Stimulated activated CD8-positive, alpha-beta memory T cell treated with anti-CD3 and anti-CD28 coated beads, Interleukin-12 subunit alpha, Interleukin-12 subunit beta, amount 100 ng/mL, for 4 hours (primary cell): ENCODE results near the gene SPC25.
"Not testable (repeated sequence)": the region's sequence is repeated elsewhere in the genome, so short reads cannot be mapped to it uniquely, and the experiment has no call there.

Experiments used
- DNase-seq: peaks from one replicate; pipeline ENCODE4 v3.0.0-alpha.2; 2020; ENCODE audit warnings: low read depth

SPC25 gene

GRCh38 chr2:168901003-168901402 is 10.8 kb upstream of the SPC25 start, which contains the start of gene G6PC2:
TSS of gene G6PC2 (plus strand) at chr2:168901291. CDS start at chr2:168901332, 41 bp downstream.
- no peak for DNase-seq

DNA sequence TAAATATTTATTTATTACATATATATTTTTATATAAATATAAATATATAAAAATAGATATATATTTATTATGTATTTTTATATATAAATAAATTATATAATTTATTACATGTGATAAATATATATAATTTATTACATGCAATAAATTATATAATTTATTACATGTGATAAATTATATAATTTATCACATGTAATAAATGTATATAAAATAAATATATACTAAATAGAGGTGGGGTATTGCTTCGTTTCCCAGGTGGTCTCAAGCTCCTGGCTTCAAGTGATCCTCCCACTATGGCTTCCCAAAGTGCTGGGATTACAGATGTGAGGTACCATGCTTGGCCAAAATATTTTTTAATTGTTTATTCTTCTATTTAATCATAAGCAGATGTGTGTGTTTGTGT is 7.2 kb upstream of the SPC25 start:
- DNase-seq: no peak

DNA sequence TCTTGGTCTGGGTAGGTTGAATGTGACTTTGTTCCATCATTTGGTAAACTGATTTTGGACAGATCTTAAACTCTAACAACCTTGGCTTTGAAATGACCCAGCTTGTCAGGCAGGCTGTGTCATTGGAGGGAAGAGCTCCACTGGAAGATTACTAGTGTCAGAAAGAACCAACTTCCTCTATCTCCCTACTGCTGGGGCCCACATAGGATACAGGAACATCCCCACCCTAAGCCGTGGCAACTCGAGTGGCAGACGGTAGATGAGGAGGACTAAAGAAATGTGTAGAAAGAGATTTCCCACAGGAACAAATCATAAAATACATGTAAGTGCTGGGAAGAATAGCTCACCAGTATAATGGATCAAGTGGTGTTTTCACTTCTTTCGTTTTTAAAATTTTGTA is 6.6 kb upstream of the SPC25 start:
- DNase-seq: no peak

DNA sequence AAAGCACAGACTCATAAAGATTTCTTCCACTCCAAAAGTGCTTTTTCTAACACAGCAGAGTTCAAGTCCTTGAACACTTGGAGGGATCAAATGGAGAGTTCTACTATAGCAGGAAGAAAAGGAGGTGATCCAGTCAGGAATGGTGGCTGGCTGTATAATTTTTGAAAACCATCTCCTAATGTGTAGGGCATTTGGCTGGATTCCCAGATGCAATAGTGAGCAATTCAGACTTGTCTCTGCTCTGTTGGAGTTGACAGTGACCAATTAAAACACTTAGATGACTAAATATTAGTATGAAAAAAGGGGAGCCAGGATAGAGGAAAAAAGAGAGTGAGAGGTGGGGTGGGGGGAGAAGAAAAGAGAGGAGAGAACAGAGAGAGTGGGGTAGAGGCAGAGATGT is 5.5 kb upstream of the SPC25 start:
- no peak for DNase-seq

DNA sequence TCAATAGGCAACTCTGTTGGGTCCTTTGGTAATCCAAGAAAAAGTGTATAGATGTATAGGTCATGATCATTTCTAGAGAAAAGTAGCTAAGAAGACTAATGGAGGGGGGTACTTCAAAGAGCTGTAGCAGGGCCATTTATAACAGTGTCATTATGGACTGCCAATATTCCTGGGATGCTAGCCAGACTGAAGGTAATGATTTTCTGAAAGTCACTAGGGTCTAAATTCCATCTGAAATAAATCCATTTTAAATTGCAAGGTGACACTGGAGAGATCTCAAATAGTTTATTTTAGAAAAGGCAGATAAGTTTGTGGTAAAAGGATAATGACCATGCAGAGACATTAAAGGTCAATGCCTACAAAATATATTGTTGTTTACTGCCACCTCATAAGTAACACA is 4.5 kb upstream of the SPC25 start:
- DNase-seq: no peak

DNA sequence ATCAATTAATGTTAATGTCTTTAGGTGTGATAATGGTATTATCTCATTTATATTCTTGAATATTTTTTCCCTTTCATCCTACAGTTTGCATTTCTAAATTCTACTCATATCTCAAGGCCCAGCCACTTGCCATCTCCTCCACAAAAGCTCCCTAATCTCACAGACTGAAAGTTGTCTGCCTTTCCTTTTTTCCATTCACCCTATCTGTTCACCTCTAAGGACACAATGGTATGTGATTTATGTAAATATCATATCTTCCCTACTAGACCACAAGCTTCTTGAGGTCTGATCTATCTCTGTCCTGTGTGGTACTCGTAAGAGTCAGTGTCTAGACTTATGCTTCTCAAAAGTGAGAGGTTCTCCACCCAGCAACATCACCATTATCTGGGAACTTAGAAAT is 3.9 kb upstream of the SPC25 start:
- no peak for DNase-seq

DNA sequence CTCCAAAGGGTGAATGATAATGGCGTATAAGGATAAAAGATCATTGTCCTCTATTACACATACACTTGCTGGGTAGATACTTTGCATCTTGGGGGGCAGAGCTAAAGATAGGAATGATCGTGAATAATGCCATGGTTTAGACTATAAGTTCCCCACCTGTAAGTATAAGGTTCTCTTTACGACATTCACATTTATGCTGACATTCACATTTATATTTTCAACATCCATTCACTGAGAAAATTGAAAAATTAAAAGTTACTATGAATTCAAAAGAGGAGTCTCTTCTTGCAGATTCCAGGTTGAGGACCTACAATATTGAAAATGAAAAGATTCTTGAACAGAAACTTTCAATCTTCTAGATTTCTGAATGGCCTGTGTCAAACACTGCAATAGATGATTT is 2.1 kb upstream of the SPC25 start:
- no peak for DNase-seq

GRCh38 chr2:168889635-168890005 is 610 bp downstream of the SPC25 start:
- no peak for DNase-seq

- DNase-seq: no peak
Observed at GRCh38 chr2:168884975-168885374, 5.3 kb downstream of the SPC25 start.

GRCh38 chr2:168882163-168882562 is 8.1 kb downstream of the SPC25 start:
- not testable (repeated sequence) for DNase-seq

DNA sequence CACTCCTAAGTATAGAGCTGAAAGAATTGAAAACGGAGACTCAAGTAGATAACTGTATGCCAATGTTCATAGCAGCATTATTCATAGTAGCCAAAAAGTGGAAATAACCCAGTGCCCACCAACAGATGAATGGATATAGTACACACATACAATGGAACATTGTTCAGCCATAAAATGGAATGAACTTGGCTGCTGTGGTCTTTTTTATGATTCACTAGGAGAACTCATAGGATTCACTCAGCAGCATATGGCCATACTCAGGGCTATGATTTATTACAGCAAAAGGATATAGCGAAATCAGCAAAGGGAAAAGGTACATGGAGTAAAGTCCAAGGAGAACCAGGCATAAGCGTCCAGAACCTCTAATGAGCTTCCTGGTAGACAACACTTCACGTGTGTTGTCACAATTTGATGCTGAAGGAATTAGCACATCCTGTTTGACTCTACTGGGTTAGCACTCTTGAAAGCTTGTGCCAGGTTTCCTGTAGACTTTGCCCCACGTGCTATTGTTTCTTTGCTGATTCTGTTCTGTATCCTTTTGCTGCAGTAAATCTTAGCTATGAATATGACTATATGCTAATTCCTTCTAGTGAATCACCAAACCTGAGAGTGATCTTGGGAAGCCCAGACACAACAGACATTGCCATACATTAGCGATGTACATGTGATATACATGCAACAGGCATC is 15.7 kb downstream of the SPC25 start:
- no peak for DNase-seq

GRCh38 chr2:168870824-168871223 is 19.4 kb downstream of the SPC25 start:
- not testable (repeated sequence) for DNase-seq

- not testable (repeated sequence) for DNase-seq
Observed at GRCh38 chr2:168870369-168870768, 19.9 kb downstream of the SPC25 start.

GRCh38 chr2:168867164-168867563 is 23.1 kb downstream of the SPC25 start:
- not testable (repeated sequence) for DNase-seq

DNA sequence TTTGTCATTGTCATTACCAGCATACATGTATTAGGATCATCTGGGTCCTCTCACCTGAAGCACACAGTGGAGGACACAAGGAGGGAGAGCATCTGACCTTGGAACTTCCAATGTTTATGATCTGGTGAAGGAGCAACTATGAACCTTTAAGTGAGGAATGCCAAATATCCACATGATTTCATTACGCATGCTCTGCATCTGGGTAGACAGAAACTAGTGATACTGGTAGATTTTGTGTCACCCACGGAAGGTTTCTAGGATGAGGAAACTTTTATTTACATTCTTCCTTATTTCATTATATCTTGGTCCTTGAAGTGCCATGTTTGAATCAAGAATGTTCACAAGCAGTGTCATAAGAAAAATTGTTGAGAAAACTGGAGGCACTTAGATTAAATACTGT is 32.1 kb downstream of the SPC25 start:
- no peak for DNase-seq

DNA sequence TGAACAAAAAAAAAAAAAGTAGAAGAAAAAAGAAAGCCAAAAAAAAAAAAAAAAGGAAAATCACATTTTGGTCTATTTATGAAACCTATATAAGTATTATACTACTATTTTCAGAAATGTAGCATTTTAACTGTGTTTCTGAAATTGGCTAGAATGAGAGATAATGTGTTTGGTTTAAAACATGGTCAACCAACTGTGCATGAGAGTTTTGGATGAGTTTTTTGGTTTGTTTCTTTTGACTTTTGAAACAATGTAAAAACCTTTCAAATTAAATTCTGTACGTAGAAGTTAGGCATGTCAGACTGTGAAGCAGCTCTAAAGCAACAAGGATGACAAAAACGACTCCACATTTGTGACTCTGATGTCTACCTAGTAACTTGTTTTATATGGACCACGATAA is 34.6 kb downstream of the SPC25 start:
- no peak for DNase-seq

DNA sequence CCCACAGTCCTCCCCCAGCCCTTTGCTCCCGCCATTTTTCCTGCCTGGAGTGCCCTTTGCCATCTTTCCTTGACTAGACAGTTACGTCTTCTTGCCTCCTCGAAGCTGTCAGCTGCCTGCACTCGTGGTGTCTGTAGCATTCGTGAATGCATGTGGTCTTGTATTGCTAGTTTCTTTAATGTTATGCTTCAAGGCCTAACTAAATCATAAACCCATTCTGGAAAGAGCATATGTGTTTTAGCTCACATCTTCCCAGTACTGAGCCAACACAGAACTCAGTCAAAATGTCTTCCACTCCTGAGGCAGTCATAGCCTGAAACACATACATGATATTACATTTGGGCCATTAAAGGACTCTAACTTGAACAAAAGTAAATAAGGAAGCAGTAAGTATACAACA is 35.6 kb downstream of the SPC25 start:
- no peak for DNase-seq

GRCh38 chr2:168853471-168853870 is 36.8 kb downstream of the SPC25 start:
- DNase-seq: no peak

DNA sequence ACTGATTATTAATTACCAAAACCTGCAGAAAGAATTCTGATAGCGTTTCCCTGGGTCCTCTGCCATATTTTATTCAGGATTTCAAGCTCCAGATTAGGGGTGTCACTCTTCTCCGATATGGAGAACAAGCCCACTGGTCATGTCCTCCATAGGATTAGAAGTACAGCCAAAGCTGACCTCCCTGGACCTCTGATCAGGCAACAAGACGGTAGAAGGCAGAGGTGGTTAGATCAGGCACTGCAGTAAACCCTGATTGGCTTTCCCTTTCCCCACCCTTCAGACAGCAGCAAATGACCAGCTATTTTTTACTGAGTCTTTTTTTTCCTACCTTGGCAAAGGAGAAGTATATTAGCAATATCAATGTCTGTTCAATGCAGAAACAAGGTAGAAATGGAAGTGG is 37.7 kb downstream of the SPC25 start:
- DNase-seq: no peak

DNA sequence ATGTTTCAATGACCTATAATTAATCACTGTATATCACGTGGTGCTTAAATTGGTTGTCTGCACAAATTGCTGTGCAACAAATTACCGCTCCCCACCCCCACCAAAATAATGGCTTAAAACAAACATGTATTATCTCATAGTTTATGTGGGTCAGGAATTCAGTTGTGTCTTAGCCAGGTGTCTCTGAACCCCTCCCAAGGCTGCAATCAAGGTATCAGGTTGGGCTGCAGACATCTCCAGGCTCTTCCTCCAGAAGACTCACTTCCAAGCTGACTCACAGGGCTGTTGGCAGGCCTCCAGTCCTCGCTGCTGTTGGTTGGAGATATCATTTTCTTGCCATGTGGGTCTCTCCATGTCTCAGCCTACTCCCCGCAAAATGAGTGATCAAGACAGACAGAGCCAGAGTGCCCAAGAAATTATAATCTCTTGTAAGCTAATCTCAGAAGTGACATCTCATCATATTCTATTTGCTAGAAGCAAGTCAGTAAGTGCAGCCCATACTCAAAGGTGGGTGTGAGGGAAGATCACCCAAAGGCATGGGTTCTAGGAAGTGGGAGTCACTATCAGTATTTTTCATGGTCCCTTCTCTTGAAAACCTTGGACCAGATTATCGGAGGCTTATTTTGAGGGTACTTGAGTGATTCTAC is 38.4 kb downstream of the SPC25 start:
- DNase-seq: no peak

- DNase-seq: no peak
Observed at GRCh38 chr2:168850846-168851245, 39.4 kb downstream of the SPC25 start.

DNA sequence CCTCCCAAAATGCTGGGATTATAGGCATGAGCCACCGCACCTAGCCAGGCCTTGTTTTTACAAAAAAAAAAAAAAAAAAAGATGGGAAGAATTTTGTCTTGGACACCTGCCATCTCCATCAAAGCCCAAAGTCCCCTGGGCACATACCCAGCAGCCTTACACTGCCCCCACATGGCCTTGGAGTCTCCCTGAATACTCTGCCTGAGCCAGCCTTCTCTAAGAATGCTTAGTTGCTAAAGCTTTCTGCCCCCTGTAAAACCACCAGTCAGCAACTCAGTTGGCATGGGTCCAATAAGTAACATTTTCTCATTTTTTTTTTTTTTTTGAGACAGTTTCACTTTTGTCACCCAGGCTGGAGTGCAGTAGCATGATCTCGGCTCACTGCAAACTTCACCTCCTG is 40.6 kb downstream of the SPC25 start:
- DNase-seq: no peak

DNA sequence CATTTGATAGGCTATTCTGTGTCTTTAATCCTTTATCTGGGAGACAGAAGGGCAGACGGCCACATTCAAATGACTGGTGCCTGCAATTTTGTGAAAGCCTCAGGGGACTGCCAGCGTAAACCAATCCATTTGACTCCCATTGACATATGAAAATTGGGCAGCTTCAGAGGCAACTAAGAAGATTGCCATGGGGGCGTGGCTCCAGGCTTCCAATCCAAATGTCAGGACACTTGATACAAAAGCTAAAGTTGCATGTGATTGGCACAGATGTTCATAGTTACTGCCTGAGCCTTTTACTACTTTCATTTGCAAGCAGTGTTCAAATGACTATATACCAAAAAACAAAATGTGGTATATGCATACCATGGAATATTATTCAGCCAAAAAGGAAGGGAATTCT is 42.0 kb downstream of the SPC25 start:
- DNase-seq: no peak

- DNase-seq: no peak
Observed at GRCh38 chr2:168843253-168843652, 47.0 kb downstream of the SPC25 start.
